PC-9 (cell line): ENCODE results near the gene TMC2. TPM values are rescaled to one million over a fixed set of nuclear protein-coding genes. Genes with fewer than 3 reads are reported as not detected.
"Not testable (repeated sequence)": the region's sequence is repeated elsewhere in the genome, so short reads cannot be mapped to it uniquely, and the experiment has no call there.

Experiments used
- BruUV-seq: library from RNA; stranded (reverse); fragments of 400-500 nt; replicated peaks from 2 replicates; lab custom pipeline; 2021; lab: Mats Ljungman, UMichigan
- CTCF ChIA-PET: fragments of 300-600 bp; sonication (Branson Sonifier 250); formaldehyde crosslinking; loops from one replicate; lab custom pipeline; 2022; ENCODE audit warnings: antibody characterized with exemption; lab: Charles Lee
- POLR2A ChIA-PET: fragments of 300-600 bp; sonication (Branson Sonifier 250); formaldehyde crosslinking; loops from one replicate; lab custom pipeline; 2022; ENCODE audit warnings: antibody characterized with exemption; ENCODE audit not compliant: unreplicated experiment; lab: Charles Lee
- DNase-seq, 2 experiments: peaks; one replicate each; pipeline versions ENCODE4 v3.0.0 to v3.0.0-alpha.2; 2015 to 2022; ENCODE audit warnings: mixed read lengths in 1 of 2
- H2AFZ ChIP-seq: fragments of 200-600 bp; sonication (generic); 2 replicates; pipeline ENCODE4 v1.8.1; 2017; ENCODE audit warnings: antibody characterized with exemption
- H3F3A ChIP-seq: fragments of 200-600 bp; sonication (generic); 2 replicates; pipeline ENCODE4 v1.8.1; 2017; ENCODE audit warnings: antibody characterized with exemption, mild to moderate bottlenecking, low read depth; ENCODE audit not compliant: insufficient read depth
- H3K27ac ChIP-seq: fragments of 200-600 bp; sonication (generic); 2 replicates; pipeline ENCODE4 v1.6.1; 2016; ENCODE audit warnings: mixed run types
- H3K27me3 ChIP-seq: fragments of 200-600 bp; sonication (generic); 2 replicates; pipeline ENCODE4 v1.6.1; 2016; ENCODE audit warnings: low read depth, mixed run types; ENCODE audit not compliant: insufficient read depth
- H3K36me3 ChIP-seq: fragments of 200-600 bp; sonication (generic); 2 replicates; pipeline ENCODE4 v1.6.1; 2016; ENCODE audit warnings: low read depth, mixed run types
- H3K4me1 ChIP-seq: fragments of 200-600 bp; sonication (generic); replicated peaks from 2 replicates; pipeline ENCODE4 v1.6.1; 2016; ENCODE audit warnings: mixed run types; ENCODE audit not compliant: insufficient read depth
- H3K4me2 ChIP-seq: fragments of 200-600 bp; sonication (generic); 2 replicates; pipeline ENCODE4 v1.6.1; 2017; ENCODE audit warnings: mixed run types
- H3K4me3 ChIP-seq: fragments of 200-600 bp; sonication (generic); 2 replicates; pipeline ENCODE4 v1.6.1; 2016; ENCODE audit warnings: mixed run types
- H3K79me2 ChIP-seq: fragments of 200-600 bp; sonication (generic); 2 replicates; pipeline ENCODE4 v1.6.1; 2017; ENCODE audit warnings: low read depth, mixed run types
- H3K9me2 ChIP-seq: fragments of 200-600 bp; sonication (generic); 2 replicates; pipeline ENCODE4 v1.8.1; 2017; ENCODE audit warnings: mild to moderate bottlenecking; ENCODE audit not compliant: insufficient read depth
- H3K9me3 ChIP-seq: fragments of 200-600 bp; sonication (generic); 2 replicates; pipeline ENCODE4 v1.8.1; 2016; ENCODE audit warnings: low read depth; ENCODE audit not compliant: insufficient read depth
- H4K20me1 ChIP-seq: fragments of 200-600 bp; sonication (generic); 2 replicates; pipeline ENCODE4 v1.8.1; 2017; ENCODE audit not compliant: insufficient read depth
- EZH2 ChIP-seq: fragments of 200-600 bp; sonication (generic); IDR thresholded peaks from 2 replicates; pipeline ENCODE4 v1.8.0; 2017; ENCODE audit warnings: antibody characterized with exemption, low read depth
- intact Hi-C: fragments of 100-400 bp; cut with micrococcal nuclease; formaldehyde crosslinking; loops from one replicate; pipeline ENCODE4 v1.10.0; 2022; ENCODE audit not compliant: unreplicated experiment
- total RNA-seq: library from RNA; stranded (reverse); gene quantifications from 2 replicates; pipeline ENCODE4 v1.2.3, GENCODE V29; 2021
- TF ChIP-seq, protein P1 (sequence below): fragments of 200-600 bp; sonication (generic); conservative IDR thresholded peaks from 2 replicates; pipeline ENCODE4 v1.6.1; 2017; ENCODE audit warnings: mixed run types, antibody characterized with exemption, mild to moderate bottlenecking, moderate library complexity

The TMC2 gene
- total RNA-seq, 1 experiment from 2014 or later = not detected

- ChIA-PET CTCF (interaction anchor here (0.6 to 1.0 kb wide), 7 partner anchors 10 to 530 kb away, joined by 3 to 14 read pairs (median 4); partner anchors contain the start of gene SNRPB), POLR2A (interaction anchor here (0.5 kb wide), 1 partner anchor 780 kb away, joined by 4 read pairs; no protein-coding TSS in a partner anchor)
- H3K36me3 ChIP-seq = no peaks in the 10 kb centered on the region
- peak overlapping the region; percentile 98 for H3K4me3 ChIP-seq
- no peaks in the 10 kb centered on the region for H3K9me2 ChIP-seq
- H2AFZ ChIP-seq = peak overlapping the region; percentile 99
- intact Hi-C loops = loop anchor here (1.0 kb wide), 1 partner anchor 123 kb away; no protein-coding TSS in a partner anchor
- H3K4me1 ChIP-seq = no peaks in the 10 kb centered on the region
- H3F3A ChIP-seq = no peaks in the 10 kb centered on the region
- H3K27me3 ChIP-seq = peaks cover 15% of the 10 kb centered on the region
- no peak overlapping the region for H3K27ac ChIP-seq
- TF ChIP-seq, protein P1, sequence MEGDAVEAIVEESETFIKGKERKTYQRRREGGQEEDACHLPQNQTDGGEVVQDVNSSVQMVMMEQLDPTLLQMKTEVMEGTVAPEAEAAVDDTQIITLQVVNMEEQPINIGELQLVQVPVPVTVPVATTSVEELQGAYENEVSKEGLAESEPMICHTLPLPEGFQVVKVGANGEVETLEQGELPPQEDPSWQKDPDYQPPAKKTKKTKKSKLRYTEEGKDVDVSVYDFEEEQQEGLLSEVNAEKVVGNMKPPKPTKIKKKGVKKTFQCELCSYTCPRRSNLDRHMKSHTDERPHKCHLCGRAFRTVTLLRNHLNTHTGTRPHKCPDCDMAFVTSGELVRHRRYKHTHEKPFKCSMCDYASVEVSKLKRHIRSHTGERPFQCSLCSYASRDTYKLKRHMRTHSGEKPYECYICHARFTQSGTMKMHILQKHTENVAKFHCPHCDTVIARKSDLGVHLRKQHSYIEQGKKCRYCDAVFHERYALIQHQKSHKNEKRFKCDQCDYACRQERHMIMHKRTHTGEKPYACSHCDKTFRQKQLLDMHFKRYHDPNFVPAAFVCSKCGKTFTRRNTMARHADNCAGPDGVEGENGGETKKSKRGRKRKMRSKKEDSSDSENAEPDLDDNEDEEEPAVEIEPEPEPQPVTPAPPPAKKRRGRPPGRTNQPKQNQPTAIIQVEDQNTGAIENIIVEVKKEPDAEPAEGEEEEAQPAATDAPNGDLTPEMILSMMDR = peak; percentile 96
- no peak for TF ChIP-seq EZH2
- BruUV-seq = TSS peak; percentile 64
- no peaks in the 10 kb centered on the region for H4K20me1 ChIP-seq
- peak overlapping the region; percentile 98 for H3K4me2 ChIP-seq
- no peaks in the 10 kb centered on the region for H3K79me2 ChIP-seq
- peak; percentile 44 to 82 for DNase-seq
- H3K9me3 ChIP-seq = no peaks in the 10 kb centered on the region
Observed at GRCh38 chr20:2523919-2524708, 12.3 kb upstream of the TMC2 start.

- no peaks in the 10 kb centered on the region for H3K79me2 ChIP-seq
- peak overlapping the region; percentile 99 for H2AFZ ChIP-seq
- BruUV-seq = TSS peak; percentile 72
- POLR2A ChIA-PET = no interaction called here
- peak overlapping the region; percentile 98 for H3K4me3 ChIP-seq
- intact Hi-C loops = loop anchor here (1.0 kb wide), 1 partner anchor 122 kb away; no protein-coding TSS in a partner anchor
- TF ChIP-seq, protein P1 = peak; percentile 41; the same call in 1 of the 2 replicates
- no peak for TF ChIP-seq EZH2
- H3F3A ChIP-seq = no peaks in the 10 kb centered on the region
- no peaks in the 10 kb centered on the region for H3K4me1 ChIP-seq
- DNase-seq = peak in 1 of 2 experiments; percentile 48
- H3K27ac ChIP-seq = no peak overlapping the region
- H3K36me3 ChIP-seq = no peaks in the 10 kb centered on the region
- no peaks in the 10 kb centered on the region for H3K9me3 ChIP-seq
- no peaks in the 10 kb centered on the region for H4K20me1 ChIP-seq
- CTCF ChIA-PET = interaction anchor here (0.6 to 1.0 kb wide), 5 partner anchors 11 to 376 kb away, joined by 3 to 14 read pairs (median 4); partner anchors contain the start of gene SNRPB
- H3K4me2 ChIP-seq = peak overlapping the region; percentile 98
- peaks cover 21% of the 10 kb centered on the region for H3K27me3 ChIP-seq
- H3K9me2 ChIP-seq = no peaks in the 10 kb centered on the region
Observed at GRCh38 chr20:2524709-2525506, 11.5 kb upstream of the TMC2 start.

DNA sequence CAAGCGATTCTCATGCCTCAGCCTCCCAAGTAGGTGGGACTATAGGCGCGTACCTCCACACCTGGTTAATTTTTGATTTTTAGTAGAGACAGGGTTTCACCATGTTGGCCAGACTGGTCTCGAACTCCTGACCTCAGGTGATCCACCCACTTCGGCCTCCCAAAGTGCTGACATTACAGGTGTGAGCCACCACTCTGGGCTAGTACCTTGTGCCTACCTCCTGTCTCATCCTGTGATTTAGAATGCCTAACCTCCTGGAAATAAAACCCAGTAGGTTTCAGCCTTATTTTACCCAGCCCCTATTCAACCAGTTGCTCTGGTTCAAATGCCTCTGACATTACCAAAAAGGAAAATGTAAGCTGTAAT lies 10.2 kb upstream of the TMC2 start:
- H3K4me2 ChIP-seq, H3K79me2 ChIP-seq, H4K20me1 ChIP-seq, H3K4me1 ChIP-seq, intact Hi-C loops, H3K4me3 ChIP-seq, H2AFZ ChIP-seq, H3K9me3 ChIP-seq, H3F3A ChIP-seq, H3K27ac ChIP-seq, DNase-seq, H3K9me2 ChIP-seq, H3K36me3 ChIP-seq, BruUV-seq: not testable (repeated sequence)
- POLR2A ChIA-PET = interaction anchor here (0.6 kb wide), 1 partner anchor 145 kb away, joined by 7 read pairs; no protein-coding TSS in a partner anchor
- H3K27me3 ChIP-seq = peaks cover 29% of the 10 kb centered on the region
- CTCF ChIA-PET = interaction anchor here (0.6 kb wide), 2 partner anchors 71 to 461 kb away, joined by 3 read pairs; no protein-coding TSS in a partner anchor
